Stomach (tissue), 4 donors: Measurements from ENCODE around the gene CCDC6.

Experiments used
- EP300 ChIP-seq: sonication (generic); formaldehyde crosslinking; IDR thresholded peaks from one replicate; pipeline ENCODE4 v1.6.1; 2017; ENCODE audit warnings: antibody characterized with exemption
- POLR2A ChIP-seq, 4 donors: fragments of 450-650 bp; IDR thresholded peaks; one replicate each; pipeline ENCODE4 v1.6.1; 2016; ENCODE audit warnings: antibody characterized with exemption in 4 of 4, control low read depth in 2 of 4, mild to moderate bottlenecking in 1 of 4, moderate library complexity in 1 of 4
- POLR2AphosphoS5 ChIP-seq, 3 donors: sonication (generic); formaldehyde crosslinking; IDR thresholded peaks; one replicate each; pipeline ENCODE4 v1.6.1; 2016; ENCODE audit warnings: antibody characterized with exemption in 3 of 3
- TF ChIP-seq, protein P1 (sequence below), 7 experiments: fragments of 450-650 bp in 4 of 7; fragments of 200-600 bp in 3 of 7; sonication (generic) in 3 of 7; IDR thresholded peaks; one replicate each; pipeline ENCODE4 v1.5.1; 2016 to 2019; ENCODE audit warnings: antibody characterized with exemption in 7 of 7, control low read depth in 2 of 7, mild to moderate bottlenecking in 1 of 7

DNA sequence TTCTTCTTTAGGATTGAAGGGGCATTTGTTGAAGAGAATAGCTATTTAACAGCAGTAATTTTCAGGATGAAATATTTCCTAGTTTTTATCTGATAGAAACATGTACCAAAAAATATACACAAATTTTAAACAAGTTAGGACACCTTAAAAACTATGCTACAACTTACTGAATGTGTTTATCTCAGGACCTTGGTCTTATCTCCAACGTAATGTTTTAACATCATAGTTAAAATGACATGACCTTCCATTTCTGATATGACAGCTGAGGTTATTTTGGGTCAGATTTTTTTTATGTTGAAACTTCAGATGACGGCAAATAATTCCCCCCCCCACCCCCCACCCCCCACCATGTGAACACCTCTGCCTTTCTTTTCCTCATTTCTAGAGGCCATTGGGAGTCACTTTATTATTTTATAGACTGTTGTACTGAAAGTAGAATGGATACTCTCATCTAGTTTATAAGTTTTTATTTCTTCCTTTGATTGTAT is 161.1 kb downstream of the CCDC6 start:
- TF ChIP-seq POLR2AphosphoS5 (IDR thresholded peaks at IDR 0.05), result no peak
- TF ChIP-seq POLR2A (IDR thresholded peaks at IDR 0.05), result no peak
- TF ChIP-seq, protein P1, sequence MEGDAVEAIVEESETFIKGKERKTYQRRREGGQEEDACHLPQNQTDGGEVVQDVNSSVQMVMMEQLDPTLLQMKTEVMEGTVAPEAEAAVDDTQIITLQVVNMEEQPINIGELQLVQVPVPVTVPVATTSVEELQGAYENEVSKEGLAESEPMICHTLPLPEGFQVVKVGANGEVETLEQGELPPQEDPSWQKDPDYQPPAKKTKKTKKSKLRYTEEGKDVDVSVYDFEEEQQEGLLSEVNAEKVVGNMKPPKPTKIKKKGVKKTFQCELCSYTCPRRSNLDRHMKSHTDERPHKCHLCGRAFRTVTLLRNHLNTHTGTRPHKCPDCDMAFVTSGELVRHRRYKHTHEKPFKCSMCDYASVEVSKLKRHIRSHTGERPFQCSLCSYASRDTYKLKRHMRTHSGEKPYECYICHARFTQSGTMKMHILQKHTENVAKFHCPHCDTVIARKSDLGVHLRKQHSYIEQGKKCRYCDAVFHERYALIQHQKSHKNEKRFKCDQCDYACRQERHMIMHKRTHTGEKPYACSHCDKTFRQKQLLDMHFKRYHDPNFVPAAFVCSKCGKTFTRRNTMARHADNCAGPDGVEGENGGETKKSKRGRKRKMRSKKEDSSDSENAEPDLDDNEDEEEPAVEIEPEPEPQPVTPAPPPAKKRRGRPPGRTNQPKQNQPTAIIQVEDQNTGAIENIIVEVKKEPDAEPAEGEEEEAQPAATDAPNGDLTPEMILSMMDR (IDR thresholded peaks at IDR 0.05), result no peak
- TF ChIP-seq EP300, result no peak
